Ascending aorta (tissue), 2 donors: ENCODE measurements around the gene STAC. TPM values are rescaled to one million over a fixed set of nuclear protein-coding genes. Genes with fewer than 3 reads are reported as not detected.
A peak's percentile ranks its signal among the peaks of the same experiment; 100 is the strongest.

Experiments used
- DNase-seq, 2 donors: peaks; one replicate each; pipeline ENCODE4 v3.0.0-alpha.2; 2019; ENCODE audit warnings: low spot score in 2 of 2
- H3K27ac ChIP-seq, 2 donors: fragments of 200-600 bp; sonication (generic); one replicate each; pipeline ENCODE4 v1.5.1; 2016 to 2017; ENCODE audit warnings: mild to moderate bottlenecking in 1 of 2
- H3K27me3 ChIP-seq: fragments of 200-600 bp; sonication (generic); one replicate; pipeline ENCODE4 v1.5.1; 2017
- H3K36me3 ChIP-seq, 2 donors: fragments of 200-600 bp; sonication (generic); one replicate each; pipeline ENCODE4 v1.5.1; 2016
- H3K4me1 ChIP-seq, 2 donors: fragments of 200-600 bp; sonication (generic); one replicate each; pipeline ENCODE4 v1.5.1; 2016 to 2017; ENCODE audit warnings: mild to moderate bottlenecking in 1 of 2
- H3K4me3 ChIP-seq, 2 donors: fragments of 200-600 bp; sonication (generic); one replicate each; pipeline ENCODE4 v1.5.1; 2016 to 2017; ENCODE audit warnings: mild to moderate bottlenecking in 1 of 2
- H3K9me3 ChIP-seq, 2 donors: fragments of 200-600 bp; sonication (generic); one replicate each; pipeline ENCODE4 v1.5.1; 2016
- CTCF ChIP-seq, 3 experiments: fragments of 200-600 bp in 2 of 3; fragments of 450-650 bp in 1 of 3; sonication (generic) in 2 of 3; IDR thresholded peaks; one replicate each; pipeline ENCODE4 v1.5.1; 2016 to 2019; ENCODE audit warnings: antibody characterized with exemption in 3 of 3, mild to moderate bottlenecking in 1 of 3, moderate library complexity in 1 of 3
- intact Hi-C: fragments of 100-400 bp; cut with DNase I; formaldehyde crosslinking; loops from one replicate; pipeline ENCODE4 v1.15.1; 2023
- total RNA-seq: library from RNA; depleted of rRNA; stranded (reverse); fragments of >200 nt; gene quantifications from one replicate; pipeline ENCODE4 v1.1.0, GENCODE V29; 2016

Gene STAC
- total RNA-seq = 16.0 TPM

GRCh38 chr3:36380221-36381031, at the start of gene STAC:
STAC (plus strand) TSS chr3:36380504; CDS start chr3:36380644, 140 bp downstream.
- TF ChIP-seq CTCF (IDR thresholded peaks at IDR 0.05) = no peak
- H3K9me3 ChIP-seq = no peaks in the 10 kb centered on the region
- peak within 1 kb of the TSS; percentile 66 to 76 for H3K27ac ChIP-seq
- peak within 1 kb of the TSS; percentile 56 to 93 for H3K4me3 ChIP-seq
- intact Hi-C loops = loop anchor here (5.0 kb wide), 1 partner anchor 117 kb away; no protein-coding TSS in a partner anchor
- peak in 1 of 2 donors; percentile 74 for DNase-seq
- H3K27me3 ChIP-seq = no peaks in the 10 kb centered on the region
- no peaks in the 10 kb centered on the region for H3K4me1 ChIP-seq
- no peaks in the 10 kb centered on the region for H3K36me3 ChIP-seq

GRCh38 chr3:36332139-36332538, 48.2 kb upstream of the STAC start:
- H3K27me3 ChIP-seq = no peaks in the 10 kb centered on the region
- peak overlapping the region in 1 of 2 donors; percentile 2 for H3K27ac ChIP-seq
- H3K4me1 ChIP-seq = peaks cover 0 to 2% of the 10 kb centered on the region in 2 donors
- no peaks in the 10 kb centered on the region for H3K36me3 ChIP-seq
- DNase-seq = no peak
- no peaks in the 10 kb centered on the region for H3K9me3 ChIP-seq
- intact Hi-C loops = no loop called here
- no peak for TF ChIP-seq CTCF (IDR thresholded peaks at IDR 0.05)
- no peak overlapping the region for H3K4me3 ChIP-seq

- intact Hi-C loops = no loop called here
- Histone ChIP-seq H3K27ac (no peak overlapping the region), H3K4me3 (no peak overlapping the region)
These were observed 18.1 kb upstream of the STAC start for GRCh38 chr3:36362216-36362615.

GRCh38 chr3:36362973-36363372, 17.3 kb upstream of the STAC start:
- H3K4me1 ChIP-seq = no peaks in the 10 kb centered on the region
- TF ChIP-seq CTCF (IDR thresholded peaks at IDR 0.05) = no peak
- H3K36me3 ChIP-seq = no peaks in the 10 kb centered on the region

More at GRCh38 chr3:36362216-36362615, 18.1 kb upstream of the STAC start:
- H3K36me3 ChIP-seq = no peaks in the 10 kb centered on the region
- no peaks in the 10 kb centered on the region for H3K4me1 ChIP-seq
- DNase-seq = no peak
- no peaks in the 10 kb centered on the region for H3K9me3 ChIP-seq
- no peaks in the 10 kb centered on the region for H3K27me3 ChIP-seq
- no peak for TF ChIP-seq CTCF (IDR thresholded peaks at IDR 0.05)

GRCh38 chr3:36364260-36364659, 16.0 kb upstream of the STAC start:
- Histone ChIP-seq H3K4me3 (no peak overlapping the region), H3K27ac (no peak overlapping the region), H3K9me3 (no peaks in the 10 kb centered on the region), H3K36me3 (no peaks in the 10 kb centered on the region), H3K27me3 (no peaks in the 10 kb centered on the region), H3K4me1 (no peaks in the 10 kb centered on the region)
- intact Hi-C loops = no loop called here
- DNase-seq = no peak
- TF ChIP-seq CTCF (IDR thresholded peaks at IDR 0.05) = no peak

More at GRCh38 chr3:36362973-36363372, 17.3 kb upstream of the STAC start:
- DNase-seq = no peak
- Histone ChIP-seq H3K4me3 (no peak overlapping the region), H3K27ac (no peak overlapping the region), H3K9me3 (no peaks in the 10 kb centered on the region), H3K27me3 (no peaks in the 10 kb centered on the region)
- intact Hi-C loops = no loop called here
